ENCODE measurements around the gene CBLB.

- TF ChIP-seq CTCF (IDR thresholded peaks at IDR 0.05 in 4 of 5, conservative IDR thresholded peaks at IDR 0.05 in 1 of 5) (no peak), POLR2A (IDR thresholded peaks at IDR 0.05) (no peak)
These were observed 94.2 kb downstream of the CBLB start for GRCh38 chr3:105774444-105775180.

All from gastrocnemius medialis (tissue), 4 donors.